Measurements from ENCODE around the gene CELF5.
"Not testable (repeated sequence)": the region's sequence is repeated elsewhere in the genome, so short reads cannot be mapped to it uniquely, and the experiment has no call there.

The CELF5 gene

GRCh38 chr19:3323026-3323425 is 98.6 kb downstream of the CELF5 start:
- TF ChIP-seq, protein P1, sequence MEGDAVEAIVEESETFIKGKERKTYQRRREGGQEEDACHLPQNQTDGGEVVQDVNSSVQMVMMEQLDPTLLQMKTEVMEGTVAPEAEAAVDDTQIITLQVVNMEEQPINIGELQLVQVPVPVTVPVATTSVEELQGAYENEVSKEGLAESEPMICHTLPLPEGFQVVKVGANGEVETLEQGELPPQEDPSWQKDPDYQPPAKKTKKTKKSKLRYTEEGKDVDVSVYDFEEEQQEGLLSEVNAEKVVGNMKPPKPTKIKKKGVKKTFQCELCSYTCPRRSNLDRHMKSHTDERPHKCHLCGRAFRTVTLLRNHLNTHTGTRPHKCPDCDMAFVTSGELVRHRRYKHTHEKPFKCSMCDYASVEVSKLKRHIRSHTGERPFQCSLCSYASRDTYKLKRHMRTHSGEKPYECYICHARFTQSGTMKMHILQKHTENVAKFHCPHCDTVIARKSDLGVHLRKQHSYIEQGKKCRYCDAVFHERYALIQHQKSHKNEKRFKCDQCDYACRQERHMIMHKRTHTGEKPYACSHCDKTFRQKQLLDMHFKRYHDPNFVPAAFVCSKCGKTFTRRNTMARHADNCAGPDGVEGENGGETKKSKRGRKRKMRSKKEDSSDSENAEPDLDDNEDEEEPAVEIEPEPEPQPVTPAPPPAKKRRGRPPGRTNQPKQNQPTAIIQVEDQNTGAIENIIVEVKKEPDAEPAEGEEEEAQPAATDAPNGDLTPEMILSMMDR (IDR thresholded peaks at IDR 0.05; ENCODE audit: insufficient read depth, low read depth, low read length, missing control alignments): no peak
- DNase-seq (ENCODE audit: low read depth): no peak
- no peak overlapping the region for H3K4me3 ChIP-seq (ENCODE audit: low read length)

DNA sequence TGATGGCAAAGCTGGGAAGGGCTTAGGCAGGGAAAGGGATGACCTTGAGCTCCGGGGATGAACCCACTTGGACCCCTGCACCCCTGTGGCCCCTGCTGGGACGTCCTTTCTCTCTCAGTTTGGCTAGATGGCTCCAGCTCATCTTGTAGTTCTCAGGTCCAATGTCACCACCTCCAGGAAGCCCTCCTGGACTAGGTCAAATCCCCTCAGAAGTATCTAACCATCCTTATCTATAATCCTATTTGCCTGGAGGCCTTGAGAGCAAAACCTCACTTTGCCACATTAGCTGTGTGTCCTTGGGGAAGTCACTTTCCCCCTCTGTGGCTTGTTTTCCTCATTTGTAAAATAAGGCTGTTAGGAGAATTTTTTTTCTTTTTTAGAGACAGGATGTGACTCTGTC is 99.2 kb downstream of the CELF5 start:
- no peak overlapping the region for H3K4me3 ChIP-seq (ENCODE audit: low read length)
- TF ChIP-seq, protein P1 (IDR thresholded peaks at IDR 0.05; ENCODE audit: insufficient read depth, low read depth, low read length, missing control alignments): no peak
- DNase-seq (ENCODE audit: low read depth): no peak

DNA sequence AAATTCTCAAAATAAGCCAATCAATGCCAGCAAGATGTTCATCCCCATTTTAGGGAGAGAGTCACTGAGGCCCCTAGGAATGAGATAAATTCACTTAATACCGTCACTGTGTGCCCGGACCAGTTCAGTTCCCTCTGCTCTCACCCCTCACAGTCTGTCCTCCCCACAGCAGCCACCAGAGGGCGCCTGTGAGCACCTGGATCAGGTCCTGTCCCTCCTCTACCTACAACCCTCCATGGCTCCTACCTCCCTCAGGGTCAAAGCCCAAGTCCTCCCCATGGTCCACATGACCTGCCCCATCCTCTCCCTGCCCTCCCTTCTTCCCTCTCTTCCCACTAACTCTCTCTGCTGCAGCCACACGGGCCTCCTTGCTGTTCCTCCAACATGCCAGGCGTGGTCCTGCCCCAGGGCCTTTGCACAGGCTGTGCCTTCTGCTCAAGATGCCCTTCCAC is 100.0 kb downstream of the CELF5 start:
- TF ChIP-seq, protein P1 (IDR thresholded peaks at IDR 0.05; ENCODE audit: insufficient read depth, low read depth, low read length, missing control alignments): peak; percentile 78
- peak; percentile 35 for DNase-seq (ENCODE audit: low read depth)
- no peak overlapping the region for H3K4me3 ChIP-seq (ENCODE audit: low read length)

DNA sequence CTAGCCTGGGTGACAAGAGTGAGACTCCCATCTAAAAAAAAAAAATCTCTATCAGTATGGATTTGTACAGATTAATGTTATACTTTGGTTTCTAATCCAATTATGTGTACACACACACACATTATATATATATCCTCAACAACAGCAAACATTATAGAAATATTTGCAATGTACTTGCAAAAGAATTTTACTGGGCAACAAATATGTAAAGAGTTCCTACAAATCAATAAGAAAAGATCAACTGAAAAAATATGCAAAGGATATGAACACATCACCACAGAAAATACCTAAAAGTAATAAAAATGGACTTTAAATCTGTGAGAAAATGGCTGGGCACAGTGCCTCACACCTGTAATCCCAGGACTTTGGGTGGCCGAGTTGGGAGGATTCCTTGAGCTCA is 101.0 kb downstream of the CELF5 start:
- DNase-seq (ENCODE audit: low read depth): no peak
- TF ChIP-seq, protein P1 (IDR thresholded peaks at IDR 0.05; ENCODE audit: insufficient read depth, low read depth, low read length, missing control alignments): no peak
- H3K4me3 ChIP-seq (ENCODE audit: low read length): no peak overlapping the region

DNA sequence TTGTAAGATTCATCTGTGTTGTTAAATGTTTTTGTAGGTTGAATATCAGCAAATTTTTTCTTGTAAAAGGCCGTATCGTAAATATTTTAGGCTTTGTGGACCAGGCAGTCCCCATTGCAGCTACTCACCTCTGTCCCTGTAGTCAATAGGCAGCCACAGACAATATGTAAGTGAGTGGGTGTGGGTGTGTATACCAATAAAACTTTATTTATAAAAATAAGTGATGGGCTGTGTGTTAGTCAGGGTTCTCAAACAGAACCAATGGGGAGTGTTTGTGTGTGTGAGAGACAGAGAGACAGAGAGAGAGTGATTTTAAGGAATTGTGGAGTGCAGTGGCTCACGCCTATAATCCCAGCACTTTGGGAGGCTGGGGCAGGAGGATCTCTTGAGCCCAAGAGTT is 104.3 kb downstream of the CELF5 start:
- H3K4me3 ChIP-seq (ENCODE audit: low read length): no peak overlapping the region
- DNase-seq (ENCODE audit: low read depth): no peak
- TF ChIP-seq, protein P1 (IDR thresholded peaks at IDR 0.05; ENCODE audit: insufficient read depth, low read depth, low read length, missing control alignments): no peak

DNA sequence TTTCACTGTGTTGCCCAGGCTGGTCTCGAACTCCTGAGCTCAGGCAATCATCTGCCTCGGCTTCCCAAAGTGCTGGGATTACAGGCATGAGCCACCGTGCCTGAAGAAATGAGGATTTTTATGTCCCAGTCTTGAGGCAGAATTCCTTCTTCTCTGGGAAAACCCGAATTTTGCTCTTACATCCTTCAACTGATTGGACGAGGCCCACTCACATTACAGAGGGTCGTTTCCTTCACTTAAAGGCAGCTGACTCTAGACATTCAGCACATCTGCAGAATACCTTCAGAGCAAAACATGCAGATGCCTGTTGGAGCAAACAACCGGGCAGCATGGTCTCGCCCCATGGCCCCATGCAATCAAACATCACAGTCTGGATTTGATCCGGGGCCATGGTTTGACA is 105.6 kb downstream of the CELF5 start:
- H3K4me3 ChIP-seq (ENCODE audit: low read length): no peak overlapping the region
- TF ChIP-seq, protein P1 (IDR thresholded peaks at IDR 0.05; ENCODE audit: insufficient read depth, low read depth, low read length, missing control alignments): no peak
- DNase-seq (ENCODE audit: low read depth): no peak

GRCh38 chr19:3332232-3332631 is 107.8 kb downstream of the CELF5 start:
- DNase-seq (ENCODE audit: low read depth); H3K4me3 ChIP-seq (ENCODE audit: low read length): not testable (repeated sequence)
